Measurements from ENCODE around the gene HTRA1. TPM values are rescaled to one million over a fixed set of nuclear protein-coding genes. Genes with fewer than 3 reads are reported as not detected.

The HTRA1 gene
- total RNA-seq, 4 donors from 2014 or later: 55.2 to 99.5 (median 80.6) TPM

GRCh38 chr10:122421054-122421625 is 40.2 kb upstream of the HTRA1 start:
- Histone ChIP-seq H3K27ac (peak overlapping the region; percentile 47), H3K27me3 (no peaks in the 10 kb centered on the region), H3K4me3 (no peak overlapping the region), H3K9me3 (no peaks in the 10 kb centered on the region), H3K36me3 (peaks cover 28% of the 10 kb centered on the region), H3K4me1 (peaks cover 38% of the 10 kb centered on the region)
- DNase-seq (ENCODE audit: low spot score in 2 of 2): no peak
- 59% methylated on average over 3 of the region's 3 CpGs for WGBS
- TF ChIP-seq POLR2AphosphoS5 (IDR thresholded peaks at IDR 0.05) (no peak), CTCF (IDR thresholded peaks at IDR 0.05) (no peak), EP300 (IDR thresholded peaks at IDR 0.05) (no peak), POLR2A (IDR thresholded peaks at IDR 0.05) (no peak)

- Histone ChIP-seq H3K27ac (no peak overlapping the region), H3K4me1 (peaks cover 38% of the 10 kb centered on the region), H3K9me3 (no peaks in the 10 kb centered on the region), H3K36me3 (peaks cover 23% of the 10 kb centered on the region), H3K4me3 (no peak overlapping the region), H3K27me3 (no peaks in the 10 kb centered on the region)
- TF ChIP-seq POLR2A (IDR thresholded peaks at IDR 0.05) (no peak), EP300 (IDR thresholded peaks at IDR 0.05) (no peak), CTCF (IDR thresholded peaks at IDR 0.05) (no peak), POLR2AphosphoS5 (IDR thresholded peaks at IDR 0.05) (no peak)
- DNase-seq (ENCODE audit: low spot score in 2 of 2): no peak
These were observed 39.6 kb upstream of the HTRA1 start for GRCh38 chr10:122421742-122422141.

- Histone ChIP-seq H3K4me1 (peaks cover 35% of the 10 kb centered on the region), H3K4me3 (no peak overlapping the region), H3K9me3 (no peaks in the 10 kb centered on the region), H3K27me3 (no peaks in the 10 kb centered on the region), H3K36me3 (peaks cover 23% of the 10 kb centered on the region), H3K27ac (no peak overlapping the region)
- DNase-seq (ENCODE audit: low spot score in 2 of 2): no peak
- 75% methylated on average over 5 of the region's 5 CpGs for WGBS
- TF ChIP-seq POLR2AphosphoS5 (IDR thresholded peaks at IDR 0.05) (no peak), EP300 (IDR thresholded peaks at IDR 0.05) (no peak), CTCF (IDR thresholded peaks at IDR 0.05) (no peak), POLR2A (IDR thresholded peaks at IDR 0.05) (no peak)
These were observed 38.9 kb upstream of the HTRA1 start for GRCh38 chr10:122422266-122422989.

- DNase-seq (ENCODE audit: low spot score in 2 of 2): no peak
- Histone ChIP-seq H3K36me3 (peaks cover 22% of the 10 kb centered on the region), H3K27me3 (no peaks in the 10 kb centered on the region), H3K4me3 (no peak overlapping the region), H3K9me3 (no peaks in the 10 kb centered on the region), H3K27ac (no peak overlapping the region), H3K4me1 (peaks cover 30% of the 10 kb centered on the region)
- TF ChIP-seq CTCF (IDR thresholded peaks at IDR 0.05) (no peak), POLR2AphosphoS5 (IDR thresholded peaks at IDR 0.05) (no peak), EP300 (IDR thresholded peaks at IDR 0.05) (no peak), POLR2A (IDR thresholded peaks at IDR 0.05) (no peak)
- 86% methylated on average over 2 of the region's 2 CpGs for WGBS
These were observed 37.3 kb upstream of the HTRA1 start for GRCh38 chr10:122424059-122424458.

- Histone ChIP-seq H3K4me3 (no peak overlapping the region), H3K27ac (no peak overlapping the region), H3K4me1 (peaks cover 3% of the 10 kb centered on the region), H3K27me3 (no peaks in the 10 kb centered on the region), H3K9me3 (no peaks in the 10 kb centered on the region), H3K36me3 (peaks cover 45% of the 10 kb centered on the region)
- no peak for DNase-seq (ENCODE audit: low spot score in 2 of 2)
- 93% methylated on average over 6 of the region's 6 CpGs for WGBS
- TF ChIP-seq POLR2AphosphoS5 (IDR thresholded peaks at IDR 0.05) (no peak), POLR2A (IDR thresholded peaks at IDR 0.05) (no peak), CTCF (IDR thresholded peaks at IDR 0.05) (no peak)
These were observed 34.5 kb upstream of the HTRA1 start for GRCh38 chr10:122426829-122427228.
